Glutamatergic neuron (in vitro differentiated cells): ENCODE results near the gene RSL1D1. TPM values are rescaled to one million over a fixed set of nuclear protein-coding genes. Genes with fewer than 3 reads are reported as not detected.

Experiments used
- DNase-seq: peaks from one replicate; pipeline ENCODE4 v3.0.0; 2022
- H3K27ac Mint-ChIP-seq: one replicate; pipeline ENCODE4 v1.8.0; 2020; ENCODE audit warnings: mild to moderate bottlenecking, mixed read lengths, inconsistent platforms; ENCODE audit not compliant: unreplicated experiment
- H3K27me3 Mint-ChIP-seq: one replicate; pipeline ENCODE4 v1.8.0; 2020; ENCODE audit warnings: mild to moderate bottlenecking, moderate library complexity, mixed read lengths, inconsistent platforms; ENCODE audit not compliant: unreplicated experiment
- H3K36me3 Mint-ChIP-seq: one replicate; pipeline ENCODE4 v1.8.0; 2020; ENCODE audit warnings: mild to moderate bottlenecking, mixed read lengths, inconsistent platforms; ENCODE audit not compliant: unreplicated experiment
- H3K4me1 Mint-ChIP-seq: one replicate; pipeline ENCODE4 v1.8.0; 2020; ENCODE audit warnings: mild to moderate bottlenecking, low read depth, mixed read lengths, inconsistent platforms; ENCODE audit not compliant: unreplicated experiment
- H3K4me3 Mint-ChIP-seq: one replicate; pipeline ENCODE4 v1.8.0; 2020; ENCODE audit warnings: mild to moderate bottlenecking, mixed read lengths, inconsistent platforms; ENCODE audit not compliant: unreplicated experiment
- H3K9me3 Mint-ChIP-seq: one replicate; pipeline ENCODE4 v1.8.0; 2020; ENCODE audit warnings: mild to moderate bottlenecking, moderate library complexity, mixed read lengths, inconsistent platforms; ENCODE audit not compliant: unreplicated experiment
- total RNA-seq: library from RNA; stranded (reverse); fragmentation: NEBNext Ultra II Directional; extraction: Animal tissue kit (Norgen Biotek cat#: 25700); gene quantifications from one replicate; pipeline ENCODE4 v1.2.1, GENCODE V29; 2021; ENCODE audit not compliant: unreplicated experiment
- TF ChIP-seq, protein P1 (sequence below): fragments of 200-600 bp; sonication (generic); IDR thresholded peaks from one replicate; pipeline ENCODE4 v1.5.0; 2021; ENCODE audit not compliant: partially characterized antibody, unreplicated experiment

The RSL1D1 gene
- total RNA-seq, 1 donor from 2014 or later: 71.2 TPM

DNA sequence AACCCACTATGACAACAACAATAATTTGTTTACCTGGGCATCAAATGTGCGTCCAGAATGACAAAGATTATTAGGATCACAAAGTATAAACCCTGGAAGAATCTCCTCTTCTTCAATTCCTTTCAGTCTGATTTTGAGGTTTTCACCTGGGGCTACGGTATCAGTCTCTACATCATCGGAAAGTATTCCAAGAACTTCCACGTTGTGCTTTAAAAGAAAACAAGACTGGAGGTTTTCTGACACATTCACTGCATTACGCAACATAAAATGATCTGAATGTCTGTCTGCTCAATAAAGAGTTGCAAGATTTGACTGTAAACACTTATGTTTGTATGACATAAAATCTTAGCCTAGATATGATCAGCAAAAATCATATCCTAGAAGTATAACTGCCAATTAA, 26.0 kb upstream of the RSL1D1 start:
- Mint-ChIP-seq H3K9me3 (peaks cover 1% of the 10 kb centered on the region), H3K4me1 (no peaks in the 10 kb centered on the region), H3K27ac (no peak overlapping the region), H3K4me3 (no peak overlapping the region), H3K27me3 (no peaks in the 10 kb centered on the region), H3K36me3 (peaks cover 3% of the 10 kb centered on the region)
- TF ChIP-seq, protein P1, sequence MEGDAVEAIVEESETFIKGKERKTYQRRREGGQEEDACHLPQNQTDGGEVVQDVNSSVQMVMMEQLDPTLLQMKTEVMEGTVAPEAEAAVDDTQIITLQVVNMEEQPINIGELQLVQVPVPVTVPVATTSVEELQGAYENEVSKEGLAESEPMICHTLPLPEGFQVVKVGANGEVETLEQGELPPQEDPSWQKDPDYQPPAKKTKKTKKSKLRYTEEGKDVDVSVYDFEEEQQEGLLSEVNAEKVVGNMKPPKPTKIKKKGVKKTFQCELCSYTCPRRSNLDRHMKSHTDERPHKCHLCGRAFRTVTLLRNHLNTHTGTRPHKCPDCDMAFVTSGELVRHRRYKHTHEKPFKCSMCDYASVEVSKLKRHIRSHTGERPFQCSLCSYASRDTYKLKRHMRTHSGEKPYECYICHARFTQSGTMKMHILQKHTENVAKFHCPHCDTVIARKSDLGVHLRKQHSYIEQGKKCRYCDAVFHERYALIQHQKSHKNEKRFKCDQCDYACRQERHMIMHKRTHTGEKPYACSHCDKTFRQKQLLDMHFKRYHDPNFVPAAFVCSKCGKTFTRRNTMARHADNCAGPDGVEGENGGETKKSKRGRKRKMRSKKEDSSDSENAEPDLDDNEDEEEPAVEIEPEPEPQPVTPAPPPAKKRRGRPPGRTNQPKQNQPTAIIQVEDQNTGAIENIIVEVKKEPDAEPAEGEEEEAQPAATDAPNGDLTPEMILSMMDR: no peak
- DNase-seq: no peak

GRCh38 chr16:11876306-11876705, 25.0 kb upstream of the RSL1D1 start:
- no peak for DNase-seq
- Mint-ChIP-seq H3K4me3 (no peak overlapping the region), H3K36me3 (peaks cover 3% of the 10 kb centered on the region), H3K27ac (no peak overlapping the region), H3K9me3 (peaks cover 1% of the 10 kb centered on the region), H3K4me1 (no peaks in the 10 kb centered on the region), H3K27me3 (no peaks in the 10 kb centered on the region)
- TF ChIP-seq, protein P1: no peak

DNA sequence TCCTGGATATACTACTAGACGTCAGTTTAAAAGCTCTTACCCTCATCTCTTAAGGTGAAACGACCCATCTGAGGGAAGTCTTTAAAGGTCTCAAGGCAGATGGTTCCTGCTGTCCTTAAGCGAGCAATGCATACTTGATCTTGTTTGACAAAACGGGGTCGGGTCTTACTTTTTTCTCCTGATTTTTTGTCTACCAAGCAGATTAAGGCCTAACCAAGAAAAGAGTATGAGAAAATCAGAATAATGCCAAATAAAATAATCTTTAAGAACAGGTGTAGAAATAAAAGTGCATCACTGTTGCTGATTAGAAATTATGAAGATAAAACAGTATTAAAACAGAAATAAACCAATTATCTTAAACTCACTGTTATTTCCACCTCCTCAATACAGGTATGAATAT, 24.4 kb upstream of the RSL1D1 start:
- H3K4me1 Mint-ChIP-seq: no peaks in the 10 kb centered on the region
- peaks cover 3% of the 10 kb centered on the region for H3K36me3 Mint-ChIP-seq
- no peaks in the 10 kb centered on the region for H3K27me3 Mint-ChIP-seq
- H3K9me3 Mint-ChIP-seq: peaks cover 1% of the 10 kb centered on the region
- TF ChIP-seq, protein P1: no peak
- no peak overlapping the region for H3K27ac Mint-ChIP-seq
- no peak for DNase-seq
- no peak overlapping the region for H3K4me3 Mint-ChIP-seq

DNA sequence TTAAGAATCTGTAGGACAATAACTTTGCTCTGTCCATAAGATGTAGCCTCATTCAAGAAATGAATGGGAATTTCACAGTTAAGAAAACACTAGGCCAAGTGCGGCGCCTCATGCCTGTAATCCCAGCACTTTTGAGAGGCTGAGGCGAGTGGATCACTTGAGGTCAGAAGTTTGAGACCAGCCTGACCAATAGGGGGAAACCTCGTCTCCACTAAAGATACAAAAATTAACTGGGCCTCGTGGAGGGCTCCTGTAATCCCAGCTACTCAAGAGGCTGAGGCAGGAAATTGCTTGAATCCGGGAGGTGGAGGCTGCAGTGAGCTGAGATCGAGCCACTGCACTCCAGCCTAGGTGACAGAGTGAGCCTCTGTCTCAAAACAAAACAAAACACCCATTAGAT, 19.9 kb upstream of the RSL1D1 start:
- no peaks in the 10 kb centered on the region for H3K4me1 Mint-ChIP-seq
- no peak overlapping the region for H3K4me3 Mint-ChIP-seq
- H3K27ac Mint-ChIP-seq: no peak overlapping the region
- TF ChIP-seq, protein P1: peak; percentile 19
- peaks cover 1% of the 10 kb centered on the region for H3K9me3 Mint-ChIP-seq
- no peak for DNase-seq
- H3K27me3 Mint-ChIP-seq: no peaks in the 10 kb centered on the region
- H3K36me3 Mint-ChIP-seq: no peaks in the 10 kb centered on the region

DNA sequence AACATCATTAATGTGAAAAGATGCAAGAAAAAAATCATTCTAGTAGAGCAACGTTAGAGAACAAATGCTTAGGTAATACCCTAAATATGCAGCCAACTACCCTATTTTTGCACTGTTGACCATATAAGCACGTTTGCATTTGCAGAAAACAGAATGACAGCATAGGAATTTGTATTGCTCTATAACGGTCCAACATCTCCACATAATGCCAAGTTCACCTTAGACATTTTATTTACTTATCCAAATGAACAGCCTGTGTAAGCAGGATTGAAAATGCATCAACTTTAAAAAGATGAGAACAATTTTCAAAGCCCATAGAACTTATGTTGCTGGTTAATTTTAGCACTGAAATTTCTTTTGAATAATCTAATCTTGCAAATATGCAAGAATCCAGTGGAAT, 19.1 kb upstream of the RSL1D1 start:
- no peaks in the 10 kb centered on the region for H3K36me3 Mint-ChIP-seq

More for the DNA sequence above, 19.1 kb upstream of the RSL1D1 start:
- Mint-ChIP-seq H3K4me3 (no peak overlapping the region), H3K27ac (no peak overlapping the region), H3K4me1 (no peaks in the 10 kb centered on the region), H3K9me3 (peaks cover 1% of the 10 kb centered on the region), H3K27me3 (no peaks in the 10 kb centered on the region)
- DNase-seq: no peak
- TF ChIP-seq, protein P1: no peak
